GM18517 (cell line): ENCODE results near the gene LTB4R.

Experiments
- ATAC-seq: cut with Tn5 transposase; IDR thresholded peaks from one replicate; pipeline ENCODE4 v1.9.1; 2021; ENCODE audit warnings: mild to moderate bottlenecking, moderate library complexity; ENCODE audit not compliant: unreplicated experiment

The LTB4R gene

GRCh38 chr14:24310646-24311604, at the start of gene LTB4R:
LTB4R (plus strand) TSS chr14:24311502; CDS start chr14:24315652, 4,150 bp downstream.
- ATAC-seq: peak; percentile 62

- ATAC-seq: no peak
These were observed 49.4 kb upstream of the LTB4R start for GRCh38 chr14:24261969-24262327.

GRCh38 chr14:24262821-24263733, 48.2 kb upstream of the LTB4R start, which contains the start of gene TGM1:
TGM1 (minus strand) TSS chr14:24263177; CDS start chr14:24262352, 825 bp downstream.
- no peak for ATAC-seq

GRCh38 chr14:24263848-24264247, 47.5 kb upstream of the LTB4R start:
- no peak for ATAC-seq

- ATAC-seq: no peak
These were observed 47.0 kb upstream of the LTB4R start for GRCh38 chr14:24264298-24264697.

GRCh38 chr14:24266344-24267244, 44.7 kb upstream of the LTB4R start:
- ATAC-seq: no peak

- ATAC-seq: no peak
These were observed 43.8 kb upstream of the LTB4R start for GRCh38 chr14:24267516-24267915.

- no peak for ATAC-seq
These were observed 43.1 kb upstream of the LTB4R start for GRCh38 chr14:24268225-24268624.

GRCh38 chr14:24269368-24269767, 41.9 kb upstream of the LTB4R start:
- ATAC-seq: no peak

GRCh38 chr14:24269910-24270536, 41.3 kb upstream of the LTB4R start:
- ATAC-seq: no peak

GRCh38 chr14:24270537-24271133, 40.7 kb upstream of the LTB4R start:
- ATAC-seq: no peak

GRCh38 chr14:24271134-24271833, 40.0 kb upstream of the LTB4R start, which contains the start of gene RABGGTA:
RABGGTA (minus strand) TSS chr14:24271597; CDS start chr14:24271115, 482 bp downstream.
- ATAC-seq: peak; percentile 67

- ATAC-seq: no peak
These were observed 39.5 kb upstream of the LTB4R start for GRCh38 chr14:24271834-24272263.

GRCh38 chr14:24272467-24272866, 38.8 kb upstream of the LTB4R start:
- ATAC-seq: no peak

- ATAC-seq: no peak
These were observed 37.8 kb upstream of the LTB4R start for GRCh38 chr14:24273422-24273998.

- peak; percentile 58 for ATAC-seq
These were observed 37.2 kb upstream of the LTB4R start for GRCh38 chr14:24274101-24274543.

- ATAC-seq: no peak
These were observed 34.2 kb upstream of the LTB4R start for GRCh38 chr14:24277071-24277470.

GRCh38 chr14:24277606-24278321, 33.5 kb upstream of the LTB4R start:
- ATAC-seq: no peak
